GM20431 (cell line): ENCODE results near the gene WDR7.

ENCODE experiments used
- in situ Hi-C: fragments of 300-500 bp; cut with MseI, MboI; formaldehyde crosslinking; loops from one replicate; pipeline ENCODE4 v1.15.0; 2020; ENCODE audit warnings: low sequenced_read_pairs; ENCODE audit not compliant: unreplicated experiment

Gene WDR7

GRCh38 chr18:57014772-57015413 is 363.7 kb downstream of the WDR7 start:
- in situ Hi-C loops: no loop called here

- in situ Hi-C loops: no loop called here
These were observed 364.3 kb downstream of the WDR7 start for GRCh38 chr18:57015451-57015850.

- in situ Hi-C loops: no loop called here
These were observed 367.7 kb downstream of the WDR7 start for GRCh38 chr18:57018845-57019244.

DNA sequence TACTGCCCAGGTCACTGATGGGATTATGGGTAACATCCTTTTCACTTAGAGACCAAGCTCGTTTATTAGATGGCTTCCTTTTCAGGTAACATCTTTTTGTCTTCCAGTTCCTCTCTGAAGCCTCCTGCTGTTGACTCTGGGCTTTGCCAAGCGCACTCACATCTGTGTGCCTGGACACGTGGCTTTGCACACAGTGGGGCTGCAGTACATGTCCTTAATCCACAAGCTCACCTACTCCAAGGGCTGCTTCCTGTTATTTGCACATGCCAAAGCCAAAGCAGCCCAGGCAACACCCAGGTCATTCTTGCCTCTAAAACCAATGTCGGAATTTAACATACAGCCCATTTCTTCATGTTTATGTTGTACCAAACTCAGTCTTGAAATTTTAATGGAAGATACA is 371.6 kb downstream of the WDR7 start:
- in situ Hi-C loops: no loop called here

GRCh38 chr18:57023275-57023882 is 372.2 kb downstream of the WDR7 start:
- in situ Hi-C loops: no loop called here

- in situ Hi-C loops: no loop called here
These were observed 374.4 kb downstream of the WDR7 start for GRCh38 chr18:57025540-57025939.

DNA sequence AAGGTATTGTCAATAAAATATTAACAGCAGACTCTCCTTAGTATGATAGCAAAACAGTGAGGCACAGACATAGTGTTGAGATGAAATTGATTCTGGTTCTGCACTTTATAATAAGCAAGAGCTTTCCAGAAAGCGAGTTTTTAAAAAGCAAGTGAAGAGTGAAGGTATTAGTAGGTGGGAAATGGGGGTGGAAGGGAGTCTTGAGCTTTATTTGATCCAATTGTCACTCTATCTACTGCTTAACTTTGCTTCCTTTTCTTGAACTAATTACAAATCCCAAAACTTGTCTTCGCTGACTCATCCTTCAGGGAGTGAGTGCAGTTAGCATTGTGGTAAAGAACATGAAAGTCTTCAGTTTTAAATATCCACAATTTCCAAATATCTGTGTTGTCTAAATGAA is 375.2 kb downstream of the WDR7 start:
- in situ Hi-C loops: no loop called here

GRCh38 chr18:57027190-57027708 is 376.1 kb downstream of the WDR7 start:
- in situ Hi-C loops: no loop called here

DNA sequence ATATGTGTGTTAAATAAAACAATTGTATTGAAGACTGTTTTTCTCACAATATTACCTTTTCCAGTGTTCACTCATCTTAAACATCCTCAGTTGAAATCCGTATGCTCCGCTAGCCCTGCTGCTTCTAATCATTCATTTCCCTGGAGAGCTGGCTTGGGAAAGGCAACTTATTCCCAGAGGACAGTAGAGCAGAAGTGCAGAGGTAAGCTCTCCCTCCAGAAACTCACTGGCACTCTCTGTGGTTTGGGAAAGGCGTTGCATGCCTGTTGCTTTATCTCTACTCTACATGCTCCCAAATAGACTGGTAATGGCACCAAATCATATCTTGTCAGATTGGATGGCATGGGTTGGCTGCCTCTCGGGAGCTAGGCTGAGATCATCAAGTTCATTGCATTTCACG is 378.6 kb downstream of the WDR7 start:
- in situ Hi-C loops: no loop called here

GRCh38 chr18:57030417-57030816 is 379.3 kb downstream of the WDR7 start:
- in situ Hi-C loops: no loop called here

DNA sequence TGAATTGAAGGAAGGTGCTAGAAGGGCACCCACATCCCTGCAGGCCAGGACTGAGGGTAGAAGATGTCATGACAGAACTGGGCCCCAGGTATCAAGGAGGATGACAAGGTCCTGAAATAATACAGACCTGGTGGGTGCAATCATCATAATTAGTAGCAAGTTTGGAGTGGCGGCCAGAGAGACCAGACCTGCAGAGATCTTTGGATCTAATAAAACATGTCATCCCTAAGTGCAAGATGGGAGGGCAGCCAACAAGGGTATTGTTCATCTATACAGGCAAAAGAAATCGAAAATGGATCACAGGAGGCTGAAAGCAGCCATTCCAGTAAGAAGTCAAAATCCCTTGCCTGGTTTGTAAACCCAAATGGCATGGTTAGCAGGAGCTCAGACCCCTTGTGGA is 384.4 kb downstream of the WDR7 start:
- in situ Hi-C loops: no loop called here

DNA sequence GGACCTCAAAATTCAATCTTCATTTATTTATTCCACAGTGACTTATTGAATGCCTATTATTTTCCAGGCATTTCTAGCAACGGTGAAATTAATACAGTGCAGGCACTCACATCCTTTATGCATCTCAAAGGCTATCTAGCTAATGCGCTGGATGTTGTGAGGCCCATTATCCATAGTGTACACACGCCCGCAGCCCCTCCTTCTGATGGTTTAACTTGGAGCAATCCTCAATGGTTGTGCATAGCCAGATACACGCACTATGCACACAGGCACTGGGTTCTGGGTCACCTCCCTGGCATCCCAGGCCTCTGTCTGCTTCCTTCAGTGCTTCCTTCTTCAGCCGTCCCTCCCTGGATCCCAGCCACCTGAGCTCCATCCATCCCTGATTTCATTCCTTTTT is 387.2 kb downstream of the WDR7 start:
- in situ Hi-C loops: no loop called here

DNA sequence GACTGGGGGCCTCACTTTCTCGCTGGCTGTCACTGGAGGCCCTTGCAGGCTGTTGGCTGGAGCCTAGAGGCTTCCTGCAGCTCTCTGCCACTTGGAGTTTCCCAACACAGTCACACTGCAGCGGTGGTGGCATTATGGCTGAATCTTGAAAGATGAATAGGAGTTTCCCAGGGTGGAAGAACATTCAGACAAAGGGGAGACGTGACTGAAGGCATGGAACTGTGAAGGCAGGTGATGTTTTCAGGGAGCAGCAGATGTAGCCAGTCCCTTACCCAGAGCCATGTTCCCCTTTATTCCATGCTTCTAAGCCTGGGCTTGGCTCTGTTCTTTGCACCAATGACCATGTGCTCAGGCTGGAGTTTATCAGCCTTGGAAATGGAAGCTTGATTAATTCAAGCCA is 389.0 kb downstream of the WDR7 start:
- in situ Hi-C loops: no loop called here

DNA sequence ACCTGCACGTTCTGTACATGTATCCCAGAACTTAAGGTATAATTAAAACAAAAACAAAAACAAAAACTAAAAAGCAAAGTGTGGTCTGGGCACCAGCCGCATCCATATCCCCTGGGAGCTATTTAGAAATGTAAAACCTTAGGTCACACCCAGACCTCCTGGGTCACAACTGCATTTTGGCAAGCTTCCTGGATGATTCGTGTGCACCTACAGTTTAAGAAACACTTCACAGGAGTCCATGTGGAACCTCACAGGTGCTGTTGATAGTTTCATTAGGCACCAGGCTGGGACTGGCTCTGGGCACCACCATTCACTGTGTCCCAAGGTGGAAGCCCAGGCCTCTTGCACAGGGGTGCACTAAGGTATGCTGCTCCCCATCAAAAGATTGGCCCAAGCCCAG is 392.1 kb downstream of the WDR7 start:
- in situ Hi-C loops: no loop called here

DNA sequence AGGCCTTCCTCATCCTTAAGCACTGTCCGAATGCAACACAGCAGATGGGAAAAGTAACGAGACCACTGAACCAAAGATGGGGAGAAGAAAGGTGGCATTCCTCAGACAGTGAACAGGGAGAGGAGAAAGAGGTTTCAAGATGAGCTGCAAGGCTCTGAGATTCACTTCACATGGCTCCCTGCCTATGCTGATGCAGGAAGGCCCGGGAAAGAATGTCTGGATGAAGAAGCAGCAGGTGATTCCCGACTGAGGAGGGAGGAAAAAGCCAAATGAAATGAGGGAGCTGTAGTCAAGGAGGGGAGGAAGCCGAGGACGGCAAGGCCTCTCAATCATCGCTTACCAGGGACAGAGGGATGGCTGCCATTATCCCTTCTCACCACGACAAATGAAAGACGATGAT is 397.2 kb downstream of the WDR7 start:
- in situ Hi-C loops: no loop called here

DNA sequence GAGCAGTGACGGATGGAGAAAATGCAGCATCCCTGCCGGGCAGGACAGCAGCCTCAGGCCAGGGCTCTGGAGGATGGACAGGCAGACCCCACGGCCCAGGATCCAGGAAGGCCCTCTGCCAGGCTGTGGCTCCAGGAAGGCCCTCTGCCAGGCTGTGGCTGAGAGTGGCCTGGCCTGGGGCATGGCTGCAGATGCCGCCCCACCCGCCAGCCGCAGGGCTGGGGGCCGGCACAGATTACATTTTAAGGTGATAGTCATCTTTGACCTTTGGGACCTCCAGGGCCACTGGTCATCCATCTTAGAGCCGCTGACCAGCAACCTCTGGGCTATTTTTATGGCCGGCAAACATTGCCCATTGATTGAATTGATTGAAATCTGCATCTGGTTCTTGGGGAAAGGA is 397.7 kb downstream of the WDR7 start:
- in situ Hi-C loops: no loop called here

- in situ Hi-C loops: no loop called here
These were observed 399.3 kb downstream of the WDR7 start for GRCh38 chr18:57050310-57050949.

GRCh38 chr18:57051021-57051656 is 400.0 kb downstream of the WDR7 start:
- in situ Hi-C loops: no loop called here

- in situ Hi-C loops: no loop called here
These were observed 400.5 kb downstream of the WDR7 start for GRCh38 chr18:57051657-57052044.

DNA sequence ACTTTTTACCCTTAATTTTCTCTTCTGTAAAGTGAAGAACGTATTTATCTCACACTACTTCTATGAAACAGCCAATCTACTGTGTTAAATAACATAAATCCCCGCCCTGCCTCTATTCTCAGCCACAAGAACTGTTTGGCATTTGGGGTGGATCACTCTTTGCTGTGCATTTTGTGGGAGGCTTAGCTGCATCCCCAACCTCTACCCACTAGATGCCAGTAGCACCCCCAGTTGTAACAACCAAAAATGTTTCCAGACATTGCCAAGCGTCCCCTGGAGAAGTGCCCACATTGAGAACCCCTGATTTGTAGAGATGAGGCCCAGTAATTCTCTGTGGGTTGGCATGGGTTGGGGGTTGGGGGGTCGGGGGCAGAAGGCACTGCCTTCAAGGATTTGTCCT is 401.0 kb downstream of the WDR7 start:
- in situ Hi-C loops: no loop called here

- in situ Hi-C loops: no loop called here
These were observed 401.6 kb downstream of the WDR7 start for GRCh38 chr18:57052759-57053158.
